ENCODE measurements around the gene ZNF511.

Gene ZNF511

GRCh38 chr10:133353988-133354605 is 45.4 kb downstream of the ZNF511 start:
- DNase-seq (ENCODE audit: low read depth, low spot score) = no peak

- no peak for DNase-seq (ENCODE audit: low read depth, low spot score)
Observed at GRCh38 chr10:133354672-133355240, 46.0 kb downstream of the ZNF511 start.

GRCh38 chr10:133355266-133355665 is 46.6 kb downstream of the ZNF511 start:
- DNase-seq (ENCODE audit: low read depth, low spot score) = no peak

- DNase-seq (ENCODE audit: low read depth, low spot score) = no peak
Observed at GRCh38 chr10:133355991-133356390, 47.3 kb downstream of the ZNF511 start.

GRCh38 chr10:133356549-133357284 is 48.0 kb downstream of the ZNF511 start:
- no peak for DNase-seq (ENCODE audit: low read depth, low spot score)

GRCh38 chr10:133357285-133358161 is 48.8 kb downstream of the ZNF511 start, which contains the start of gene FUOM:
TSS of gene FUOM (minus strand) at chr10:133358019. CDS start at chr10:133358007, 12 bp downstream.
- DNase-seq (ENCODE audit: low read depth, low spot score) = peak; percentile 49

- DNase-seq (ENCODE audit: low read depth, low spot score) = no peak
Observed at GRCh38 chr10:133358162-133358924, 49.6 kb downstream of the ZNF511 start.

GRCh38 chr10:133358925-133359310 is 50.2 kb downstream of the ZNF511 start:
- no peak for DNase-seq (ENCODE audit: low read depth, low spot score)

- DNase-seq (ENCODE audit: low read depth, low spot score) = no peak
Observed at GRCh38 chr10:133359554-133359971, 50.8 kb downstream of the ZNF511 start.

- no peak for DNase-seq (ENCODE audit: low read depth, low spot score)
Observed at GRCh38 chr10:133359972-133360610, 51.4 kb downstream of the ZNF511 start.

GRCh38 chr10:133361227-133361626 is 52.5 kb downstream of the ZNF511 start:
- no peak for DNase-seq (ENCODE audit: low read depth, low spot score)

GRCh38 chr10:133361773-133362441 is 53.2 kb downstream of the ZNF511 start:
- DNase-seq (ENCODE audit: low read depth, low spot score) = no peak

All from activated CD4-positive, CD25-positive, alpha-beta regulatory T cell treated with anti-CD3 and anti-CD28 coated beads, Interleukin-2, amount 50 U/mL, for 16 hours (primary cell).